ENCODE results near the gene MEF2D.

The MEF2D gene

GRCh38 chr1:156427957-156428356 lies 72.6 kb downstream of the MEF2D start:
- TF ChIP-seq PRDM10 (tag by site-specific recombination; IDR thresholded peaks at IDR 0.05), result peak; percentile 38; the same call in 1 of the 2 replicates
- no peak for TF ChIP-seq ZNF555 (tag by site-specific recombination; conservative IDR thresholded peaks at IDR 0.05)
- H3K9me3 ChIP-seq (ENCODE audit: control insufficient read depth, insufficient read depth, low read depth, low read length), result no peaks in the 10 kb centered on the region
- no peaks in the 10 kb centered on the region for H3K36me3 ChIP-seq (ENCODE audit: control insufficient read depth in 2 of 2, insufficient read depth in 1 of 2, low read length in 2 of 2)
- CTCF ChIA-PET, result interaction anchor here (0.7 to 3.9 kb wide), 2 partner anchors 17 to 42 kb away, joined by 6 to 21 read pairs; no protein-coding TSS in a partner anchor
- H3K27ac ChIP-seq (ENCODE audit: extremely low read depth, low read depth, low read length), result no peak overlapping the region
- no peak overlapping the region for H3K4me3 ChIP-seq (ENCODE audit: low read depth, low read length)
- H3K4me1 ChIP-seq (ENCODE audit: control insufficient read depth, insufficient read depth, low read length), result no peaks in the 10 kb centered on the region
- POLR2A ChIA-PET, result no interaction called here

- H3K27ac ChIP-seq (ENCODE audit: extremely low read depth, low read depth, low read length), result no peak overlapping the region
- POLR2A ChIA-PET, result no interaction called here
- no peaks in the 10 kb centered on the region for H3K9me3 ChIP-seq (ENCODE audit: control insufficient read depth, insufficient read depth, low read depth, low read length)
- no peak overlapping the region for H3K4me3 ChIP-seq (ENCODE audit: low read depth, low read length)
- 0 out of 2 replicates have a peak, but pooled peaks have one; percentile 33 for TF ChIP-seq ZNF169 (tag by site-specific recombination; IDR thresholded peaks at IDR 0.05)
- no peak for TF ChIP-seq ZNF830 (tag by site-specific recombination; IDR thresholded peaks at IDR 0.05; ENCODE audit: low read depth)
- no peak for TF ChIP-seq GLIS1 (tag by site-specific recombination; IDR thresholded peaks at IDR 0.05)
- TF ChIP-seq ZNF16 (tag by site-specific recombination; IDR thresholded peaks at IDR 0.05; ENCODE audit: low read depth), result no peak
- TF ChIP-seq ZSCAN23 (tag by site-specific recombination; IDR thresholded peaks at IDR 0.05), result no peak
- TF ChIP-seq MZF1 (tag by site-specific recombination; IDR thresholded peaks at IDR 0.05; ENCODE audit: borderline replicate concordance), result no peak
- TF ChIP-seq ZIC2 (tag by site-specific recombination; IDR thresholded peaks at IDR 0.05), result no peak
- TF ChIP-seq WT1 (tag by site-specific recombination; IDR thresholded peaks at IDR 0.05), result no peak
- TF ChIP-seq ZSCAN4 (tag by site-specific recombination; IDR thresholded peaks at IDR 0.05), result peak; percentile 98
- TF ChIP-seq ZNF600 (tag by site-specific recombination; IDR thresholded peaks at IDR 0.05), result no peak
- TF ChIP-seq ZNF302 (tag by site-specific recombination; IDR thresholded peaks at IDR 0.05; ENCODE audit: low read depth), result no peak
- TF ChIP-seq ZNF398 (tag by site-specific recombination; IDR thresholded peaks at IDR 0.05), result no peak
- no peaks in the 10 kb centered on the region for H3K36me3 ChIP-seq (ENCODE audit: control insufficient read depth in 2 of 2, insufficient read depth in 1 of 2, low read length in 2 of 2)
- H3K4me1 ChIP-seq (ENCODE audit: control insufficient read depth, insufficient read depth, low read length), result peaks cover 2% of the 10 kb centered on the region; the same call in 1 of the 2 replicates
- CTCF ChIA-PET, result interaction anchor here (1.1 kb wide), 1 partner anchor 40 kb away, joined by 3 read pairs; no protein-coding TSS in a partner anchor
These were observed 74.6 kb downstream of the MEF2D start for GRCh38 chr1:156425943-156426342.

- POLR2A ChIA-PET, result no interaction called here
- Histone ChIP-seq H3K36me3 (ENCODE audit: control insufficient read depth in 2 of 2, insufficient read depth in 1 of 2, low read length in 2 of 2) (no peaks in the 10 kb centered on the region), H3K27ac (ENCODE audit: extremely low read depth, low read depth, low read length) (no peak overlapping the region), H3K9me3 (ENCODE audit: control insufficient read depth, insufficient read depth, low read depth, low read length) (no peaks in the 10 kb centered on the region), H3K4me3 (ENCODE audit: low read depth, low read length) (no peak overlapping the region), H3K4me1 (ENCODE audit: control insufficient read depth, insufficient read depth, low read length) (peaks cover 2% of the 10 kb centered on the region; the same call in 1 of the 2 replicates)
- TF ChIP-seq PRDM10 (tag by site-specific recombination; IDR thresholded peaks at IDR 0.05) (peak; percentile 57), ZEB2 (tag by site-specific recombination; IDR thresholded peaks at IDR 0.05) (no peak)
- CTCF ChIA-PET, result interaction anchor here (0.6 to 1.9 kb wide), 6 partner anchors 21 to 56 kb away, joined by 3 to 14 read pairs (median 4); no protein-coding TSS in a partner anchor
These were observed 75.7 kb downstream of the MEF2D start for GRCh38 chr1:156424806-156425432.
